HepG2 (cell line): Measurements from ENCODE around the gene MIA. TPM values are rescaled to one million over a fixed set of nuclear protein-coding genes. Genes with fewer than 3 reads are reported as not detected.

Experiments
- ATAC-seq: fragments of 200-7000 bp; cut with Tn5 transposase; 3 replicates; pipeline ENCODE4 v1.9.1; 2020; ENCODE audit warnings: mild to moderate bottlenecking, moderate library complexity
- BruUV-seq: library from RNA; stranded (reverse); fragments of 400-500 nt; replicated peaks from 2 replicates; lab custom pipeline; 2021; lab: Mats Ljungman, UMichigan
- CTCF ChIA-PET: fragments of 300-600 bp; formaldehyde crosslinking; extraction: SDS; loops from one replicate; lab custom pipeline; 2021; ENCODE audit warnings: low total read pairs, inconsistent platforms, low intra/inter-chr PET ratio; lab: Yijun Ruan, JAX
- POLR2A ChIA-PET: fragments of 350-600 bp; sonication (Branson Sonifier 250); formaldehyde crosslinking; loops from one replicate; lab custom pipeline; 2020; ENCODE audit warnings: antibody characterized with exemption, inconsistent platforms; lab: Yijun Ruan, JAX
- DNase-seq: peaks from one replicate; pipeline ENCODE4 v3.0.0-alpha.2; 2015; ENCODE audit warnings: low spot score
- FAIRE-seq: peaks from 3 replicates; lab custom pipeline; 2011; peaks lifted over from hg19 to GRCh38; lab: Jason Lieb, UNC
- H2AFZ ChIP-seq: one replicate; pipeline ENCODE4 v1.6.1; 2011; ENCODE audit warnings: low read length, inconsistent platforms
- H3K27ac ChIP-seq: fragments of 300-600 bp; 3 replicates; pipeline ENCODE4 v1.8.0; 2011; ENCODE audit warnings: mixed run types, mild to moderate bottlenecking, mixed read lengths, low read length, inconsistent platforms; ENCODE audit not compliant: insufficient read depth; ENCODE audit errors: extremely low read length
- H3K27me3 ChIP-seq, 2 experiments: fragments of 200-600 bp in 1 of 2; 2 replicates in 1 of 2; 3 replicates in 1 of 2; pipeline versions ENCODE4 v1.6.0 to v1.8.0; 2011; ENCODE audit warnings: low read length in 2 of 2, mild to moderate bottlenecking in 2 of 2, moderate library complexity in 2 of 2, inconsistent platforms in 1 of 2; ENCODE audit not compliant: insufficient read depth in 2 of 2, control insufficient read depth in 1 of 2
- H3K36me3 ChIP-seq, 2 experiments: fragments of 200-600 bp in 1 of 2; replicated peaks in 1 of 2; 2 replicates in 1 of 2; 3 replicates in 1 of 2; pipeline versions ENCODE4 v1.5.1 to v1.8.0; 2011; ENCODE audit warnings: low read length in 2 of 2, inconsistent platforms in 1 of 2; ENCODE audit not compliant: insufficient read depth in 2 of 2, control insufficient read depth in 1 of 2
- H3K4me1 ChIP-seq: 2 replicates; pipeline ENCODE4 v1.5.1; 2012; ENCODE audit warnings: low read length, inconsistent platforms; ENCODE audit not compliant: insufficient read depth
- H3K4me2 ChIP-seq: 2 replicates; pipeline ENCODE4 v1.6.0; 2011; ENCODE audit warnings: low read depth, low read length, inconsistent platforms
- H3K4me3 ChIP-seq, 3 experiments: fragments of 200-600 bp in 1 of 3; sonication (generic), shearing (Covaris generic) in 1 of 3; replicated peaks in 1 of 3; 2 replicates each; pipeline ENCODE4 v1.5.1; 2011 to 2016; ENCODE audit warnings: low read length in 3 of 3, inconsistent platforms in 2 of 3, low read depth in 2 of 3, mild to moderate bottlenecking in 2 of 3, control low read depth in 1 of 3, mixed read lengths in 1 of 3; ENCODE audit not compliant: insufficient read depth in 1 of 3
- H3K79me2 ChIP-seq: one replicate; pipeline ENCODE4 v1.6.1; 2011; ENCODE audit warnings: low read length, inconsistent platforms; ENCODE audit not compliant: insufficient read depth
- H3K9ac ChIP-seq: 2 replicates; pipeline ENCODE4 v1.6.0; 2011; ENCODE audit warnings: mild to moderate bottlenecking, low read depth, low read length, inconsistent platforms; ENCODE audit not compliant: insufficient read depth
- H3K9me3 ChIP-seq: 2 replicates; pipeline ENCODE4 v1.5.1; 2012; ENCODE audit warnings: mild to moderate bottlenecking, low read length
- H4K20me1 ChIP-seq: 2 replicates; pipeline ENCODE4 v1.6.0; 2011; ENCODE audit warnings: inconsistent platforms, mild to moderate bottlenecking, low read length, moderate library complexity; ENCODE audit not compliant: insufficient read depth
- CEBPZ ChIP-seq: IDR thresholded peaks from 2 replicates; pipeline ENCODE4 v1.6.1; 2012; ENCODE audit warnings: low read length, improper control_type of control experiment
- SMC3 ChIP-seq: IDR thresholded peaks from 2 replicates; pipeline ENCODE4 v1.6.1; 2011; ENCODE audit warnings: low read length, improper control_type of control experiment
- ZFP82 ChIP-seq: sonication (generic); formaldehyde crosslinking; IDR thresholded peaks from 2 replicates; pipeline ENCODE4 v1.5.1; 2020; ENCODE audit warnings: mild to moderate bottlenecking, missing genetic modification reagents, borderline replicate concordance
- ZNF274 ChIP-seq: sonication (generic); formaldehyde crosslinking; IDR thresholded peaks from 2 replicates; pipeline ENCODE4 v1.5.1; 2020; ENCODE audit warnings: mild to moderate bottlenecking, missing genetic modification reagents
- WGBS: methylation state at CpG from one replicate; pipeline ENCODE4 v1.1.6; 2017; ENCODE audit warnings: low lambda C conversion rate; 5-methylcytosine and 5-hydroxymethylcytosine counted together
- in situ Hi-C: cut with HindIII; loops from 2 replicates; pipeline ENCODE4 v1.10.0; 2017; ENCODE audit warnings: low pct_unique_long_range_greater_than_20kb; ENCODE audit not compliant: extremely low pct_ligation_motif_present
- intact Hi-C: fragments of 100-400 bp; cut with micrococcal nuclease; formaldehyde crosslinking; loops from one replicate; pipeline ENCODE4 v1.10.0; 2022; ENCODE audit not compliant: unreplicated experiment
- polyA plus RNA-seq, 8 experiments: library from polyadenylated mRNA; depleted of rRNA in 3 of 8; stranded (reverse) in 7 of 8; unstranded in 1 of 8; fragments of >200 nt; fragmentation: Illumina TruSeq in 4 of 8; extraction: Trizol in 4 of 8; gene quantifications; 2 replicates each; pipeline versions ENCODE4 v1.2.1 to v1.2.3, GENCODE V29; 2011 to 2016; ENCODE audit warnings: low read depth in 4 of 8, missing spikeins in 1 of 8, mixed read lengths in 1 of 8; ENCODE audit not compliant: insufficient read depth in 1 of 8
- total RNA-seq, 5 experiments: library from RNA; depleted of rRNA; stranded (reverse); fragments of >200 nt; fragmentation: Illumina TruSeq; extraction: Trizol; gene quantifications; 2 replicates each; pipeline ENCODE4 v1.2.3, GENCODE V29; 2016; ENCODE audit warnings: low read depth in 1 of 5
- TF ChIP-seq, protein P1 (sequence below): sonication (generic); formaldehyde crosslinking; IDR thresholded peaks from 2 replicates; pipeline ENCODE4 v1.4.0; 2020; ENCODE audit warnings: missing genetic modification reagents

MIA gene
- total and polyA plus RNA-seq, 2 of the 13 experiments (the other 11 are each of a cell fraction or from before 2014, with no cell fraction given), result 0.61 TPM; not detected in 1

GRCh38 chr19:40775632-40776022 is 306 bp downstream of the MIA start:
- no peaks in the 10 kb centered on the region for H3K36me3 ChIP-seq
- 80% methylated on average over 6 of the region's 10 CpGs for WGBS
- no peak overlapping the region for H2AFZ ChIP-seq
- no TSS peak for BruUV-seq
- H3K9me3 ChIP-seq, result no peaks in the 10 kb centered on the region
- H3K27ac ChIP-seq, result no peak overlapping the region
- FAIRE-seq (no peak), ATAC-seq (no peak), DNase-seq (no peak)
- no peaks in the 10 kb centered on the region for H3K79me2 ChIP-seq
- ChIA-PET POLR2A (interaction anchor here (1.4 kb wide), 1 partner anchor 25 kb away, joined by 4 read pairs; the partner anchor contains the start of genes ACTMAP and SNRPA), CTCF (no interaction called here)
- H3K4me3 ChIP-seq, result no peak overlapping the region
- intact Hi-C loops, result no loop called here
- no peaks in the 10 kb centered on the region for H4K20me1 ChIP-seq
- no peak overlapping the region for H3K4me2 ChIP-seq
- H3K27me3 ChIP-seq, result no peaks in the 10 kb centered on the region; a peak in 1 of 5 replicates
- in situ Hi-C loops, result no loop called here
- no peak overlapping the region for H3K9ac ChIP-seq
- H3K4me1 ChIP-seq, result peaks cover 35% of the 10 kb centered on the region
- TF ChIP-seq, protein P1, sequence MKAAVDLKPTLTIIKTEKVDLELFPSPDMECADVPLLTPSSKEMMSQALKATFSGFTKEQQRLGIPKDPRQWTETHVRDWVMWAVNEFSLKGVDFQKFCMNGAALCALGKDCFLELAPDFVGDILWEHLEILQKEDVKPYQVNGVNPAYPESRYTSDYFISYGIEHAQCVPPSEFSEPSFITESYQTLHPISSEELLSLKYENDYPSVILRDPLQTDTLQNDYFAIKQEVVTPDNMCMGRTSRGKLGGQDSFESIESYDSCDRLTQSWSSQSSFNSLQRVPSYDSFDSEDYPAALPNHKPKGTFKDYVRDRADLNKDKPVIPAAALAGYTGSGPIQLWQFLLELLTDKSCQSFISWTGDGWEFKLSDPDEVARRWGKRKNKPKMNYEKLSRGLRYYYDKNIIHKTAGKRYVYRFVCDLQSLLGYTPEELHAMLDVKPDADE, result no peak
- no peak for TF ChIP-seq ZFP82 (CRISPR knock-in tag)
- TF ChIP-seq CEBPZ, result no peak
- no peak for TF ChIP-seq SMC3
- no peak for TF ChIP-seq ZNF274 (CRISPR knock-in tag)
